Skeletal muscle tissue (tissue), 4 donors: ENCODE measurements around the gene XAGE3. TPM values are rescaled to one million over a fixed set of nuclear protein-coding genes. Genes with fewer than 3 reads are reported as not detected.
"Not testable (repeated sequence)": the region's sequence is repeated elsewhere in the genome, so short reads cannot be mapped to it uniquely, and the experiment has no call there.

Source experiments
- H3K27ac ChIP-seq: one replicate; pipeline ENCODE4 v1.7.0; 2013; ENCODE audit warnings: mild to moderate bottlenecking, low read depth, low read length, inconsistent platforms
- H3K27me3 ChIP-seq, 3 donors: one replicate each; pipeline ENCODE4 v1.7.0; 2013; ENCODE audit warnings: low read length in 3 of 3; ENCODE audit not compliant: control insufficient read depth in 3 of 3, insufficient read depth in 3 of 3
- H3K36me3 ChIP-seq, 3 donors: one replicate each; pipeline ENCODE4 v1.7.0; 2013; ENCODE audit warnings: low read length in 3 of 3; ENCODE audit not compliant: control insufficient read depth in 3 of 3, insufficient read depth in 3 of 3
- H3K4me1 ChIP-seq, 3 donors: one replicate each; pipeline ENCODE4 v1.7.0; 2013; ENCODE audit warnings: low read length in 3 of 3, mild to moderate bottlenecking in 3 of 3; ENCODE audit not compliant: control insufficient read depth in 3 of 3, insufficient read depth in 3 of 3
- H3K4me3 ChIP-seq, 3 donors: one replicate each; pipeline ENCODE4 v1.7.0; 2013; ENCODE audit warnings: low read length in 3 of 3
- H3K9ac ChIP-seq, 3 donors: one replicate each; pipeline ENCODE4 v1.7.0; 2013; ENCODE audit warnings: low read length in 3 of 3, mild to moderate bottlenecking in 3 of 3, moderate library complexity in 2 of 3, low read depth in 1 of 3
- H3K9me3 ChIP-seq, 3 donors: one replicate each; pipeline ENCODE4 v1.7.0; 2013; ENCODE audit warnings: low read length in 3 of 3; ENCODE audit not compliant: control insufficient read depth in 3 of 3
- total RNA-seq: library from RNA; depleted of rRNA; stranded (reverse); fragments of >200 nt; gene quantifications from one replicate; pipeline ENCODE4 v1.2.3, GENCODE V29; 2014
- donor health status: Osteomylitis.

XAGE3 gene
- not detected for total RNA-seq

GRCh38 chrX:52867610-52868348 is at the start of gene XAGE3:
XAGE3 (minus strand) TSS chrX:52868083; CDS start chrX:52867133, 950 bp downstream.
- Histone ChIP-seq H3K4me1 (no peaks in the 10 kb centered on the region), H3K27me3 (peaks cover 0 to 10% (median 0%) of the 10 kb centered on the region in 3 donors), H3K9ac (no peak within 1 kb of the TSS), H3K27ac (no peak within 1 kb of the TSS), H3K4me3 (no peak within 1 kb of the TSS), H3K9me3 (no peaks in the 10 kb centered on the region), H3K36me3 (no peaks in the 10 kb centered on the region)

- H3K9me3 ChIP-seq, H3K27ac ChIP-seq, H3K27me3 ChIP-seq, H3K4me3 ChIP-seq, H3K4me1 ChIP-seq, H3K36me3 ChIP-seq, H3K9ac ChIP-seq: not testable (repeated sequence)
These were observed 46.8 kb upstream of the XAGE3 start for GRCh38 chrX:52914704-52915103.

GRCh38 chrX:52913681-52914080 is 45.8 kb upstream of the XAGE3 start:
- H3K9me3 ChIP-seq, H3K36me3 ChIP-seq, H3K27me3 ChIP-seq, H3K4me1 ChIP-seq, H3K27ac ChIP-seq, H3K9ac ChIP-seq, H3K4me3 ChIP-seq: not testable (repeated sequence)

GRCh38 chrX:52909313-52909969 is 41.6 kb upstream of the XAGE3 start:
- H3K4me1 ChIP-seq, H3K27me3 ChIP-seq, H3K9ac ChIP-seq, H3K9me3 ChIP-seq, H3K36me3 ChIP-seq, H3K4me3 ChIP-seq, H3K27ac ChIP-seq: not testable (repeated sequence)

- not testable (repeated sequence) for H3K27me3 ChIP-seq, H3K4me1 ChIP-seq, H3K9ac ChIP-seq, H3K4me3 ChIP-seq, H3K36me3 ChIP-seq, H3K9me3 ChIP-seq, H3K27ac ChIP-seq
These were observed 40.0 kb upstream of the XAGE3 start for GRCh38 chrX:52907900-52908299.

GRCh38 chrX:52907137-52907536 is 39.3 kb upstream of the XAGE3 start:
- H3K9me3 ChIP-seq, H3K36me3 ChIP-seq, H3K9ac ChIP-seq, H3K4me1 ChIP-seq, H3K27me3 ChIP-seq, H3K4me3 ChIP-seq, H3K27ac ChIP-seq: not testable (repeated sequence)

GRCh38 chrX:52906072-52906471 is 38.2 kb upstream of the XAGE3 start:
- not testable (repeated sequence) for H3K36me3 ChIP-seq, H3K4me1 ChIP-seq

GRCh38 chrX:52905531-52905930 is 37.6 kb upstream of the XAGE3 start:
- H3K4me3 ChIP-seq, H3K4me1 ChIP-seq, H3K9me3 ChIP-seq, H3K27ac ChIP-seq, H3K36me3 ChIP-seq, H3K27me3 ChIP-seq, H3K9ac ChIP-seq: not testable (repeated sequence)

More at GRCh38 chrX:52906072-52906471, 38.2 kb upstream of the XAGE3 start:
- H3K9me3 ChIP-seq, H3K4me3 ChIP-seq, H3K9ac ChIP-seq, H3K27me3 ChIP-seq, H3K27ac ChIP-seq: not testable (repeated sequence)

GRCh38 chrX:52896855-52897709 is 29.2 kb upstream of the XAGE3 start, which contains the start of gene FAM156B:
FAM156B (plus strand) TSS chrX:52897330; CDS start chrX:52907226, 9,896 bp downstream.
- not testable (repeated sequence) for H3K27ac ChIP-seq, H3K9me3 ChIP-seq, H3K9ac ChIP-seq, H3K4me1 ChIP-seq, H3K4me3 ChIP-seq, H3K36me3 ChIP-seq, H3K27me3 ChIP-seq

- not testable (repeated sequence) for H3K27ac ChIP-seq, H3K4me3 ChIP-seq, H3K27me3 ChIP-seq, H3K9ac ChIP-seq, H3K4me1 ChIP-seq, H3K9me3 ChIP-seq, H3K36me3 ChIP-seq
These were observed 28.6 kb upstream of the XAGE3 start for GRCh38 chrX:52896438-52896837.
